CD14-positive monocyte (primary cell): ENCODE measurements around the gene PHLPP1. TPM values are rescaled to one million over a fixed set of nuclear protein-coding genes. Genes with fewer than 3 reads are reported as not detected.

Experiments used
- DNase-seq, 3 donors: peaks; one replicate each; pipeline ENCODE4 v3.0.0-alpha.2; 2011 to 2022
- H2AFZ ChIP-seq: 2 replicates; pipeline ENCODE4 v1.6.0; 2012; ENCODE audit warnings: mild to moderate bottlenecking, low read depth, low read length, inconsistent platforms; ENCODE audit not compliant: insufficient read depth, poor library complexity, severe bottlenecking
- H3K27ac ChIP-seq, 2 donors: 1 replicate in 1 of 2; 2 replicates in 1 of 2; pipeline ENCODE4 v1.5.1; 2012 to 2013; ENCODE audit warnings: low read length in 2 of 2, control low read depth in 1 of 2, inconsistent platforms in 1 of 2, low read depth in 1 of 2, mild to moderate bottlenecking in 1 of 2
- H3K27me3 ChIP-seq, 2 donors: one replicate each; pipeline versions ENCODE4 v1.6.0 to v1.6.1; 2011 to 2013; ENCODE audit warnings: low read length in 2 of 2; ENCODE audit not compliant: control insufficient read depth in 2 of 2, insufficient read depth in 2 of 2
- H3K36me3 ChIP-seq, 2 donors: replicated peaks in 1 of 2; 1 replicate in 1 of 2; 2 replicates in 1 of 2; pipeline versions ENCODE4 v1.5.1 to v1.6.1; 2012 to 2013; ENCODE audit warnings: low read length in 2 of 2, control low read depth in 1 of 2, inconsistent platforms in 1 of 2, mild to moderate bottlenecking in 1 of 2; ENCODE audit not compliant: insufficient read depth in 2 of 2, control insufficient read depth in 1 of 2
- H3K4me1 ChIP-seq, 2 donors: 1 replicate in 1 of 2; 2 replicates in 1 of 2; pipeline versions ENCODE4 v1.5.1 to v1.6.1; 2012 to 2013; ENCODE audit warnings: low read length in 2 of 2, control low read depth in 1 of 2, inconsistent platforms in 1 of 2, mild to moderate bottlenecking in 1 of 2, moderate library complexity in 1 of 2; ENCODE audit not compliant: insufficient read depth in 2 of 2, control insufficient read depth in 1 of 2
- H3K4me2 ChIP-seq: replicated peaks from 2 replicates; pipeline ENCODE3; 2012; ENCODE audit warnings: low read length, moderate library complexity, mild to moderate bottlenecking; ENCODE audit not compliant: poor library complexity, severe bottlenecking; ENCODE audit errors: extremely low read depth
- H3K4me3 ChIP-seq, 3 experiments: fragments of 200-600 bp in 1 of 3; sonication (generic) in 1 of 3; replicated peaks in 1 of 3; 1 replicate in 2 of 3; 2 replicates in 1 of 3; pipeline ENCODE4 v1.5.1; 2011 to 2013; ENCODE audit warnings: low read length in 3 of 3, mild to moderate bottlenecking in 3 of 3, control low read depth in 2 of 3, low read depth in 2 of 3, inconsistent platforms in 1 of 3, moderate library complexity in 1 of 3
- H3K79me2 ChIP-seq: 2 replicates; pipeline ENCODE4 v1.6.0; 2012; ENCODE audit warnings: mild to moderate bottlenecking, control low read depth, inconsistent platforms, low read length, moderate library complexity; ENCODE audit not compliant: insufficient read depth
- H3K9ac ChIP-seq: 2 replicates; pipeline ENCODE4 v1.6.0; 2017; ENCODE audit warnings: low read length, mild to moderate bottlenecking; ENCODE audit not compliant: insufficient read depth, poor library complexity, severe bottlenecking
- H3K9me3 ChIP-seq, 2 donors: replicated peaks in 1 of 2; 1 replicate in 1 of 2; 2 replicates in 1 of 2; pipeline versions ENCODE4 v1.5.1 to v1.6.1; 2012 to 2013; ENCODE audit warnings: low read length in 2 of 2, control low read depth in 1 of 2; ENCODE audit not compliant: control insufficient read depth in 1 of 2, insufficient read depth in 1 of 2
- H4K20me1 ChIP-seq: 2 replicates; pipeline ENCODE4 v1.6.0; 2012; ENCODE audit warnings: mild to moderate bottlenecking, low read length, control low read depth, moderate library complexity; ENCODE audit not compliant: insufficient read depth
- H3K27ac Mint-ChIP-seq, 7 donors: one replicate each; pipeline ENCODE4 v1.8.0; 2020; ENCODE audit warnings: mild to moderate bottlenecking in 7 of 7, mixed read lengths in 7 of 7, moderate library complexity in 6 of 7, inconsistent platforms in 2 of 7
- H3K27me3 Mint-ChIP-seq, 3 donors: one replicate each; pipeline ENCODE4 v1.8.0; 2021 to 2022; ENCODE audit warnings: low read depth in 3 of 3, mild to moderate bottlenecking in 3 of 3, mixed read lengths in 3 of 3, moderate library complexity in 3 of 3, inconsistent platforms in 1 of 3
- H3K36me3 Mint-ChIP-seq, 2 donors: one replicate each; pipeline ENCODE4 v1.8.0; 2020; ENCODE audit warnings: mixed read lengths in 2 of 2, inconsistent platforms in 1 of 2, mild to moderate bottlenecking in 1 of 2
- H3K4me1 Mint-ChIP-seq: one replicate; pipeline ENCODE4 v1.8.0; 2020; ENCODE audit warnings: mild to moderate bottlenecking, mixed read lengths
- H3K4me3 Mint-ChIP-seq, 2 donors: one replicate each; pipeline ENCODE4 v1.8.0; 2020; ENCODE audit warnings: mild to moderate bottlenecking in 2 of 2, mixed read lengths in 2 of 2, moderate library complexity in 1 of 2
- H3K9me3 Mint-ChIP-seq, 7 donors: one replicate each; pipeline ENCODE4 v1.8.0; 2020 to 2022; ENCODE audit warnings: mixed read lengths in 7 of 7, mild to moderate bottlenecking in 6 of 7, moderate library complexity in 6 of 7, inconsistent platforms in 2 of 7
- intact Hi-C, 2 donors: fragments of 100-400 bp; cut with micrococcal nuclease; formaldehyde crosslinking; loops; one replicate each; pipeline versions ENCODE4 v1.15.0 to v1.15.1; 2023
- polyA plus RNA-seq, 3 donors: library from polyadenylated mRNA; depleted of rRNA in 1 of 3; unstranded in 2 of 3; stranded (reverse) in 1 of 3; fragments of 300-500 nt in 2 of 3; fragments of >200 nt in 1 of 3; fragmentation: Illumina TruSeq in 2 of 3; gene quantifications; 1 replicate in 2 of 3; 2 replicates in 1 of 3; pipeline ENCODE4 v1.2.3, GENCODE V29; 2012 to 2021
- TF ChIP-seq, protein P1 (sequence below): fragments of 200-600 bp; IDR thresholded peaks from one replicate; pipeline ENCODE4 v1.8.0; 2022; ENCODE audit warnings: antibody characterized with exemption, mild to moderate bottlenecking

PHLPP1 gene
- polyA plus RNA-seq, 3 donors = 0.04 to 2.0 (median 0.55) TPM

DNA sequence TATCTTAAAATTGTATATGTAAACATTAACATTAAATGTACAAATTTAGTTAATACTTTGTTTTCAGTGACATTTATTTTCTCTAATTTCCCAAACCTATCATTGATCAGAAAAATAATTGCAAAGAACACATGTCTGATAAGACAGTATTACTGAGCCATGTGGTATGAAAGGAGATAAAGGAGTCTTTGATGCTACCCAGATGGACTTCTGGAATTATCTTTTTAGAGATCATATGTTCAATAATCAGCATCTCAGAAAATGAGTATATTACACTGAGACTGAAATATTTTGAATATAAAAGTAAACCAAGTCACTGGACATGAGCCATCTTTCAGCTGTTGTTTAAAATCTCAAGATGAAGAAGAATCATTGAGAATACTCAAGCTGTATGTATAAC lies 153.3 kb downstream of the PHLPP1 start:
- no peak overlapping the region for H3K27ac ChIP-seq
- DNase-seq = no peak
- no peak overlapping the region for H3K4me2 ChIP-seq
- TF ChIP-seq, protein P1, sequence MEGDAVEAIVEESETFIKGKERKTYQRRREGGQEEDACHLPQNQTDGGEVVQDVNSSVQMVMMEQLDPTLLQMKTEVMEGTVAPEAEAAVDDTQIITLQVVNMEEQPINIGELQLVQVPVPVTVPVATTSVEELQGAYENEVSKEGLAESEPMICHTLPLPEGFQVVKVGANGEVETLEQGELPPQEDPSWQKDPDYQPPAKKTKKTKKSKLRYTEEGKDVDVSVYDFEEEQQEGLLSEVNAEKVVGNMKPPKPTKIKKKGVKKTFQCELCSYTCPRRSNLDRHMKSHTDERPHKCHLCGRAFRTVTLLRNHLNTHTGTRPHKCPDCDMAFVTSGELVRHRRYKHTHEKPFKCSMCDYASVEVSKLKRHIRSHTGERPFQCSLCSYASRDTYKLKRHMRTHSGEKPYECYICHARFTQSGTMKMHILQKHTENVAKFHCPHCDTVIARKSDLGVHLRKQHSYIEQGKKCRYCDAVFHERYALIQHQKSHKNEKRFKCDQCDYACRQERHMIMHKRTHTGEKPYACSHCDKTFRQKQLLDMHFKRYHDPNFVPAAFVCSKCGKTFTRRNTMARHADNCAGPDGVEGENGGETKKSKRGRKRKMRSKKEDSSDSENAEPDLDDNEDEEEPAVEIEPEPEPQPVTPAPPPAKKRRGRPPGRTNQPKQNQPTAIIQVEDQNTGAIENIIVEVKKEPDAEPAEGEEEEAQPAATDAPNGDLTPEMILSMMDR = no peak
- peaks cover 0 to 2% (median 0%) of the 10 kb centered on the region in 7 donors for H3K9me3 Mint-ChIP-seq
- H3K4me1 Mint-ChIP-seq = peaks cover 8% of the 10 kb centered on the region
- H4K20me1 ChIP-seq = no peaks in the 10 kb centered on the region
- intact Hi-C loops = no loop called here
- H3K4me3 Mint-ChIP-seq = no peak overlapping the region
- H3K27me3 Mint-ChIP-seq = peaks cover 0 to 1% (median 0%) of the 10 kb centered on the region in 3 donors
- no peak overlapping the region for H3K9ac ChIP-seq
- H3K36me3 ChIP-seq = no peaks in the 10 kb centered on the region
- no peak overlapping the region for H2AFZ ChIP-seq
- no peak overlapping the region for H3K27ac Mint-ChIP-seq
- peaks cover 2 to 5% of the 10 kb centered on the region in 2 donors for H3K36me3 Mint-ChIP-seq
- no peaks in the 10 kb centered on the region for H3K9me3 ChIP-seq
- H3K4me1 ChIP-seq = peaks cover 0 to 4% of the 10 kb centered on the region in 2 donors
- H3K27me3 ChIP-seq = no peaks in the 10 kb centered on the region
- no peak overlapping the region for H3K4me3 ChIP-seq
- no peaks in the 10 kb centered on the region for H3K79me2 ChIP-seq

DNA sequence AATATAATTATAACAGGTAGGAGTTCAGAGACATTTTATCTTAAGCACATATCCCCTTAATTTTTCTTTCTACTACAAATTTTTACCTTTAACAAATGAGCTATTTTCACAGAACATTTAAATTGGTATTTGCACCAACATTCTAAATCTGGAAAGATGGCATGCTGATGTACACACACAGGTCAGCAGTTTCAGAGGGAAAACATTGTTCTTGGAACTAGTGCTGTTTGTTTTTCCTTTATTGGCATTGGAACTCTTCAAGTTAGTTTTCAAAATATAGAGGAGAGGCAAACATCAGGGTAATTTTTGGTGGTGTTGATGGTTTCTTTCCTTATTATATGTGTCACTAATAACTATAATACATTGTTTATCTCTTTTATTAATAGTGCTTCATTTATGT lies 155.3 kb downstream of the PHLPP1 start:
- Histone ChIP-seq H3K9me3 (no peaks in the 10 kb centered on the region), H3K4me2 (no peak overlapping the region), H3K79me2 (no peaks in the 10 kb centered on the region), H3K4me1 (peaks cover 0 to 4% of the 10 kb centered on the region in 2 donors), H4K20me1 (no peaks in the 10 kb centered on the region), H3K9ac (no peak overlapping the region), H3K4me3 (no peak overlapping the region), H3K36me3 (no peaks in the 10 kb centered on the region), H3K27me3 (no peaks in the 10 kb centered on the region), H2AFZ (no peak overlapping the region), H3K27ac (no peak overlapping the region)
- TF ChIP-seq, protein P1 = no peak
- DNase-seq = no peak
- H3K9me3 Mint-ChIP-seq = peaks cover 0 to 2% (median 0%) of the 10 kb centered on the region in 7 donors
- H3K4me1 Mint-ChIP-seq = peaks cover 8% of the 10 kb centered on the region
- no peak overlapping the region for H3K4me3 Mint-ChIP-seq
- H3K27me3 Mint-ChIP-seq = peaks cover 0 to 3% (median 2%) of the 10 kb centered on the region in 3 donors
- no peak overlapping the region for H3K27ac Mint-ChIP-seq
- H3K36me3 Mint-ChIP-seq = peaks cover 2 to 5% of the 10 kb centered on the region in 2 donors
- intact Hi-C loops = no loop called here
